CD1c-positive myeloid dendritic cell (primary cell): Measurements from ENCODE around the gene SBDS.

ENCODE experiments used
- DNase-seq: peaks from one replicate; pipeline ENCODE4 v3.0.0-alpha.2; 2016; ENCODE audit errors: extremely low spot score

Gene SBDS

DNA sequence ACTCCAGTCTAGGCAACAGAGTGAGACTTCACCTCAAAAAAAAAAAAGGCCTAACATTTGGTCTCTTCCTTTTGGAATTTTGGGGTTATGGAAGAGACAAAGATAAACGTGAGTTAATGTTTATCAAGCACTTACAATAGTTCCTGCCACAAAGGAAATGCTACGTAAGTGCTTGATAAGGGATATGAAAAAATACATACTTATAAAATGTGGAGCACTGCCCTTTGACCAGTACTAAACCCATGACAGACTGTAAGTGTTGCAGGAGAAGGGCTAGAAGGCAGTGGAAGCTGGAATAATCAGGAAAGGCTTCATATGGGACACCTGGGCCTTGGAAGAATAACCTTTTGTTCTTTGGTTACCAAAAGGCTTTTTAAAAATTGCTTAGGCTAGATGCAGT, 48.8 kb downstream of the SBDS start:
- DNase-seq: no peak

DNA sequence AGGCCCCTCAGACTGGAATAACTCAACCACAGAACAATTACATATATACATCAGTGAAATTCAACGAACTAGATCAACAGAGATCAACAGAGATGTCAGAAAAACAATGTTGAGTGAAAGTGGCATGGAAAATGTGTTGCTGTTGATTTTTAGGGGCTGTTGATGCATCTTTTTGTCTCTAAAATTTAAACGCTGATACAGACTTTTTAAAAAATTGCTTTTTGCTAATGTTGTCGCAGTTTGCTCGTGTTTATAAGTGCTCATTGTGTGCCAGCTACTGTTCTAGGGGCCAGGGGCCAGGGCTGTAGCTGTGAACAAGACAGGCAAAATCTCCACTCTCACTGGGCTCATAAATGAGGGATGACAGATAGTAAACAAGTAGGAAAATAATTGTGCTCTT, 56.1 kb downstream of the SBDS start:
- DNase-seq: no peak

DNA sequence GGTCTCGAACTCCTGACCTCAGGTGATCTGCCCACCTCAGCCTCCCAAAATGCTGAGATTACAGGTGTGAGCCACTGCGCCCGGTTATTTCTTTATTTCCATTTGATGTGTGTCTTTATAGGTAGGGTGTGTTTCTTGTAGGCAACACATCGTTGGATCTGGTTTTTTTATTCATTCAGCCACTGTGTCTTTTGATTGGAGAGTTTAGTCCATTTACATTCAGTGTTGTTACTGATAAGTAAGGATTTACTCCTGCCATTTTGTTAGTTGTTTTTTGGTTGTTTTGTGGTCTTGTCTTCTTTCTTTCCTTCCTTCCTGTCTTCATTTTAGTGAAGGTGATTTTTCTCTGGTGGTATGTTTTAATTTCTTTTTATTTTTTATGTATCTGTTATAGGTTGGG, 57.4 kb downstream of the SBDS start:
- DNase-seq: no peak
